T-cell (primary cell): ENCODE results near the gene POLR2A. TPM values are rescaled to one million over a fixed set of nuclear protein-coding genes. Genes with fewer than 3 reads are reported as not detected.

Source experiments
- ATAC-seq, 4 experiments: fragments of 200-7000 bp in 3 of 4; fragments of 150-1000 bp in 1 of 4; cut with Tn5 transposase; replicated peaks in 1 of 4; 1 replicate in 3 of 4; 2 replicates in 1 of 4; pipeline ENCODE4 v1.10.0; 2021; ENCODE audit warnings: moderate library complexity in 3 of 4, mild to moderate bottlenecking in 2 of 4, moderate number of reproducible peaks in 1 of 4
- CTCF ChIA-PET, 2 donors: fragments of 300-600 bp; sonication (Branson Sonifier 250); formaldehyde crosslinking; loops; one replicate each; lab custom pipeline; 2022; ENCODE audit warnings: antibody characterized with exemption in 2 of 2; lab: Charles Lee
- POLR2A ChIA-PET, 2 donors: fragments of 300-600 bp; sonication (Branson Sonifier 250); formaldehyde crosslinking; loops; one replicate each; lab custom pipeline; 2022; ENCODE audit warnings: antibody characterized with exemption in 2 of 2; lab: Charles Lee
- DNase-seq, 35 experiments: peaks; one replicate each; pipeline versions ENCODE4 v3.0.0 to v3.0.0-alpha.2; 2013 to 2023
- H3K27ac ChIP-seq: one replicate; pipeline ENCODE4 v1.5.1; 2013; ENCODE audit warnings: low read length
- H3K27me3 ChIP-seq, 2 experiments: replicated peaks in 1 of 2; 1 replicate in 1 of 2; 2 replicates in 1 of 2; pipeline versions ENCODE4 v1.6.1 to v1.7.0; 2013; ENCODE audit warnings: low read length in 1 of 2, mixed read lengths in 1 of 2; ENCODE audit not compliant: control insufficient read depth in 2 of 2, insufficient read depth in 2 of 2; ENCODE audit errors: extremely low read depth in 1 of 2
- H3K36me3 ChIP-seq, 2 donors: 1 replicate in 1 of 2; 2 replicates in 1 of 2; pipeline versions ENCODE4 v1.6.1 to v1.7.0; 2013; ENCODE audit warnings: low read length in 1 of 2; ENCODE audit not compliant: control insufficient read depth in 2 of 2, insufficient read depth in 1 of 2; ENCODE audit errors: extremely low read depth in 1 of 2
- H3K4me1 ChIP-seq, 2 experiments: 1 replicate in 1 of 2; 2 replicates in 1 of 2; pipeline versions ENCODE4 v1.6.1 to v1.7.0; 2013; ENCODE audit warnings: low read length in 2 of 2, mixed read lengths in 1 of 2; ENCODE audit not compliant: insufficient read depth in 2 of 2, control insufficient read depth in 1 of 2; ENCODE audit errors: extremely low read depth in 1 of 2
- H3K4me3 ChIP-seq, 2 donors: 1 replicate in 1 of 2; 2 replicates in 1 of 2; pipeline versions ENCODE4 v1.5.1 to v1.7.0; 2013; ENCODE audit warnings: mild to moderate bottlenecking in 2 of 2, low read length in 1 of 2, moderate library complexity in 1 of 2; ENCODE audit not compliant: control insufficient read depth in 1 of 2; ENCODE audit errors: extremely low read depth in 1 of 2
- H3K9me3 ChIP-seq: 2 replicates; pipeline ENCODE4 v1.7.0; 2013
- H3K27ac Mint-ChIP-seq, 2 donors: one replicate each; pipeline ENCODE4 v1.8.0; 2020 to 2021; ENCODE audit warnings: mild to moderate bottlenecking in 2 of 2, mixed read lengths in 2 of 2
- H3K27me3 Mint-ChIP-seq, 2 donors: one replicate each; pipeline ENCODE4 v1.8.0; 2021 to 2022; ENCODE audit warnings: mixed read lengths in 2 of 2
- H3K36me3 Mint-ChIP-seq: one replicate; pipeline ENCODE4 v1.8.0; 2021; ENCODE audit warnings: mixed read lengths
- H3K4me1 Mint-ChIP-seq, 3 donors: one replicate each; pipeline ENCODE4 v1.8.0; 2020 to 2022; ENCODE audit warnings: mixed read lengths in 3 of 3, mild to moderate bottlenecking in 1 of 3
- H3K4me3 Mint-ChIP-seq, 3 donors: one replicate each; pipeline ENCODE4 v1.8.0; 2020 to 2022; ENCODE audit warnings: mild to moderate bottlenecking in 3 of 3, mixed read lengths in 3 of 3, moderate library complexity in 3 of 3
- H3K9me3 Mint-ChIP-seq, 3 donors: one replicate each; pipeline ENCODE4 v1.8.0; 2020 to 2022; ENCODE audit warnings: mixed read lengths in 3 of 3
- WGBS: methylation state at CpG from one replicate; pipeline ENCODE4 v1.1.5; 2013; ENCODE audit warnings: missing lambda C conversion rate; ENCODE audit not compliant: insufficient coverage; 5-methylcytosine and 5-hydroxymethylcytosine counted together
- total RNA-seq, 35 experiments: library from RNA in 6 of 35; stranded (reverse) in 6 of 35; fragments of 120-200 nt in 1 of 35; gene quantifications; one replicate each; pipeline versions ENCODE4 v1.2.1 to v1.2.4 and lab custom pipeline; 2013 to 2026

The POLR2A gene
- total RNA-seq, 5 donors from 2014 or later (not counting 1 experiment from before 2014, with no cell fraction given) = 198 to 444 (median 212) TPM

GRCh38 chr17:7441266-7441665, 42.9 kb upstream of the POLR2A start:
- H3K36me3 ChIP-seq = no peaks in the 10 kb centered on the region
- H3K27ac Mint-ChIP-seq = no peak overlapping the region
- DNase-seq = no peak
- H3K36me3 Mint-ChIP-seq = no peaks in the 10 kb centered on the region
- no peak overlapping the region for H3K4me3 Mint-ChIP-seq
- peaks cover 48 to 53% (median 51%) of the 10 kb centered on the region in 3 donors for H3K4me1 Mint-ChIP-seq
- no peak overlapping the region for H3K4me3 ChIP-seq
- H3K4me1 ChIP-seq = peaks cover 13 to 64% of the 10 kb centered on the region in 2 experiments
- ChIA-PET CTCF (interaction anchor here (0.7 to 1.6 kb wide), 3 partner anchors 10 to 73 kb away, joined by 4 to 10 read pairs (median 5); no protein-coding TSS in a partner anchor), POLR2A (interaction anchor here (0.6 to 1.0 kb wide), 5 partner anchors 40 to 120 kb away, joined by 3 to 8 read pairs (median 5); partner anchors contain the start of gene SLC35G6 (in 1 of the 2))
- H3K9me3 Mint-ChIP-seq = no peaks in the 10 kb centered on the region
- H3K27me3 ChIP-seq = peaks cover 0 to 87% of the 10 kb centered on the region in 2 experiments
- H3K9me3 ChIP-seq = no peaks in the 10 kb centered on the region
- peaks cover 40 to 66% of the 10 kb centered on the region in 2 donors for H3K27me3 Mint-ChIP-seq
- no CpG with 5 or more reads among the region's 7 CpGs for WGBS
- no peak for ATAC-seq
- H3K27ac ChIP-seq = no peak overlapping the region

GRCh38 chr17:7442142-7442541, 42.0 kb upstream of the POLR2A start:
- ChIA-PET POLR2A (interaction anchor here in 1 of 2 donors (0.6 to 1.0 kb wide), 2 partner anchors 63 to 66 kb away, joined by 3 to 5 read pairs; no protein-coding TSS in a partner anchor), CTCF (interaction anchor here in 1 of 2 donors (1.1 kb wide), 1 partner anchor 13 kb away, joined by 4 read pairs; no protein-coding TSS in a partner anchor)
- Histone ChIP-seq H3K4me3 (no peak overlapping the region), H3K36me3 (no peaks in the 10 kb centered on the region), H3K9me3 (no peaks in the 10 kb centered on the region), H3K27ac (no peak overlapping the region), H3K27me3 (peaks cover 0 to 96% of the 10 kb centered on the region in 2 experiments), H3K4me1 (peaks cover 13 to 62% of the 10 kb centered on the region in 2 experiments)
- no CpG with 5 or more reads among the region's 2 CpGs for WGBS
- Mint-ChIP-seq H3K9me3 (no peaks in the 10 kb centered on the region), H3K36me3 (no peaks in the 10 kb centered on the region), H3K4me3 (no peak overlapping the region), H3K27me3 (peaks cover 43 to 73% of the 10 kb centered on the region in 2 donors), H3K4me1 (peaks cover 45 to 51% (median 50%) of the 10 kb centered on the region in 3 donors), H3K27ac (peak overlapping the region in 1 of 2 donors; percentile 28)
- DNase-seq = no peak
- no peak for ATAC-seq

- DNase-seq = no peak
- 100% methylated on average over 1 of the region's 7 CpGs for WGBS
- Histone ChIP-seq H3K27ac (no peak overlapping the region), H3K36me3 (no peaks in the 10 kb centered on the region), H3K4me1 (peaks cover 4 to 46% of the 10 kb centered on the region in 2 experiments), H3K4me3 (no peak overlapping the region), H3K9me3 (no peaks in the 10 kb centered on the region), H3K27me3 (peaks cover 2 to 95% of the 10 kb centered on the region in 2 experiments)
- ChIA-PET CTCF (interaction anchor here (0.5 to 1.0 kb wide), 3 partner anchors 11 to 236 kb away, joined by 3 to 9 read pairs (median 3); no protein-coding TSS in a partner anchor), POLR2A (interaction anchor here (0.5 to 1.1 kb wide), 6 partner anchors 9 to 137 kb away, joined by 3 to 8 read pairs (median 3); partner anchors contain the start of genes TMEM102 (in 1 of the 2) and TMEM256 (in 1 of the 2))
- Mint-ChIP-seq H3K27me3 (peaks cover 43 to 77% of the 10 kb centered on the region in 2 donors), H3K9me3 (peaks cover 0 to 3% (median 0%) of the 10 kb centered on the region in 3 donors), H3K4me3 (peak overlapping the region in 1 of 3 donors; percentile 22), H3K27ac (peak overlapping the region in 1 of 2 donors; percentile 62), H3K36me3 (peaks cover 5% of the 10 kb centered on the region), H3K4me1 (peaks cover 32 to 43% (median 43%) of the 10 kb centered on the region in 3 donors)
- ATAC-seq = no peak
Measured at GRCh38 chr17:7443499-7444485, 40.4 kb upstream of the POLR2A start.

GRCh38 chr17:7444682-7445618, 39.2 kb upstream of the POLR2A start, which contains the start of gene CHRNB1:
Gene CHRNB1 (plus strand): TSS chr17:7445061. CDS start chr17:7445128, 67 bp downstream.
- Histone ChIP-seq H3K4me3 (peak within 1 kb of the TSS; percentile 24 to 54), H3K9me3 (no peaks in the 10 kb centered on the region), H3K27ac (no peak within 1 kb of the TSS), H3K4me1 (peaks cover 2 to 34% of the 10 kb centered on the region in 2 experiments), H3K36me3 (no peaks in the 10 kb centered on the region), H3K27me3 (peaks cover 2 to 85% of the 10 kb centered on the region in 2 experiments)
- Mint-ChIP-seq H3K4me1 (peaks cover 26 to 37% (median 36%) of the 10 kb centered on the region in 3 donors), H3K4me3 (peak within 1 kb of the TSS; percentile 63 to 76 (median 64)), H3K36me3 (peaks cover 6% of the 10 kb centered on the region), H3K27me3 (peaks cover 39 to 70% of the 10 kb centered on the region in 2 donors), H3K9me3 (peaks cover 0 to 3% (median 0%) of the 10 kb centered on the region in 3 donors), H3K27ac (peak within 1 kb of the TSS in 1 of 2 donors; percentile 20)
- DNase-seq (peak in 1 of 35 experiments; percentile 28), ATAC-seq (peak in 3 of 4 experiments; percentile 15 to 33 (median 18))
- ChIA-PET CTCF (interaction anchor here (0.5 to 0.9 kb wide), 4 partner anchors 40 to 235 kb away, joined by 3 to 4 read pairs (median 3); no protein-coding TSS in a partner anchor), POLR2A (interaction anchor here (0.5 to 1.1 kb wide), 4 partner anchors 9 to 40 kb away, joined by 3 read pairs; no protein-coding TSS in a partner anchor)
- 10% methylated on average over 50 of the region's 51 CpGs for WGBS

- Histone ChIP-seq H3K27me3 (peaks cover 2 to 79% of the 10 kb centered on the region in 2 experiments), H3K9me3 (no peaks in the 10 kb centered on the region), H3K36me3 (no peaks in the 10 kb centered on the region), H3K4me3 (peak overlapping the region; percentile 24 to 54), H3K27ac (no peak overlapping the region), H3K4me1 (peaks cover 0 to 28% of the 10 kb centered on the region in 2 experiments)
- ATAC-seq (peak; percentile 78 to 91 (median 90)), DNase-seq (peak in 18 of 35 experiments; percentile 19 to 57 (median 30))
- WGBS = 10% methylated on average over 11 of the region's 16 CpGs
- POLR2A ChIA-PET = interaction anchor here in 1 of 2 donors (0.5 to 0.6 kb wide), 3 partner anchors 8 to 31 kb away, joined by 3 to 6 read pairs (median 5); no protein-coding TSS in a partner anchor
- Mint-ChIP-seq H3K4me3 (peak overlapping the region; percentile 63 to 76 (median 64)), H3K36me3 (peaks cover 9% of the 10 kb centered on the region), H3K27ac (peak overlapping the region in 1 of 2 donors; percentile 20), H3K9me3 (peaks cover 0 to 3% (median 0%) of the 10 kb centered on the region in 3 donors), H3K4me1 (peaks cover 22 to 32% (median 29%) of the 10 kb centered on the region in 3 donors), H3K27me3 (peaks cover 34 to 65% of the 10 kb centered on the region in 2 donors)
- CTCF ChIA-PET = interaction anchor here (0.6 kb wide), 5 partner anchors 9 to 612 kb away, joined by 3 to 5 read pairs (median 4); partner anchors contain the start of gene TMEM102 (in 1 of the 2)
Measured at GRCh38 chr17:7445619-7445968, 38.6 kb upstream of the POLR2A start.
